H9 (cell line): Measurements from ENCODE around the gene OXA1L. TPM values are rescaled to one million over a fixed set of nuclear protein-coding genes. Genes with fewer than 3 reads are reported as not detected.
A peak's percentile ranks its signal among the peaks of the same experiment; 100 is the strongest.

Source experiments
- DNase-seq: peaks from one replicate; pipeline ENCODE4 v3.0.0-alpha.2; 2017
- H2AFZ ChIP-seq: one replicate; pipeline ENCODE4 v1.6.1; 2013; ENCODE audit warnings: mild to moderate bottlenecking, low read length, control low read depth, moderate library complexity
- H2AK5ac ChIP-seq: 2 replicates; pipeline ENCODE4 v1.6.1; 2013; ENCODE audit warnings: low read length, control low read depth, mixed read lengths; ENCODE audit not compliant: insufficient read length
- H2BK120ac ChIP-seq: one replicate; pipeline ENCODE4 v1.6.1; 2013; ENCODE audit warnings: low read depth, mild to moderate bottlenecking, low read length, control low read depth, inconsistent platforms; ENCODE audit not compliant: poor library complexity, severe bottlenecking
- H2BK12ac ChIP-seq: 2 replicates; pipeline ENCODE4 v1.6.1; 2013; ENCODE audit warnings: low read length, control low read depth, mixed read lengths, low read depth; ENCODE audit not compliant: insufficient read length
- H2BK15ac ChIP-seq: 2 replicates; pipeline ENCODE4 v1.6.1; 2013; ENCODE audit warnings: low read depth, low read length, control low read depth
- H2BK20ac ChIP-seq: one replicate; pipeline ENCODE4 v1.6.1; 2013; ENCODE audit warnings: low read depth, mild to moderate bottlenecking, low read length, control low read depth, inconsistent platforms; ENCODE audit not compliant: poor library complexity, severe bottlenecking
- H2BK5ac ChIP-seq: 2 replicates; pipeline ENCODE4 v1.6.1; 2013; ENCODE audit warnings: low read length, control low read depth, mixed read lengths; ENCODE audit not compliant: insufficient read length
- H3K14ac ChIP-seq: 2 replicates; pipeline ENCODE4 v1.6.1; 2013; ENCODE audit warnings: low read length, control low read depth; ENCODE audit not compliant: insufficient read depth
- H3K18ac ChIP-seq: 2 replicates; pipeline ENCODE4 v1.6.1; 2013; ENCODE audit warnings: low read depth, mild to moderate bottlenecking, mixed read lengths, low read length, control low read depth; ENCODE audit not compliant: insufficient read length
- H3K23ac ChIP-seq: 2 replicates; pipeline ENCODE4 v1.6.1; 2013; ENCODE audit warnings: low read length, control low read depth, mixed read lengths, low read depth; ENCODE audit not compliant: insufficient read length
- H3K23me2 ChIP-seq: 2 replicates; pipeline ENCODE4 v1.6.1; 2013; ENCODE audit warnings: low read depth, mild to moderate bottlenecking, mixed read lengths, low read length, control low read depth; ENCODE audit not compliant: insufficient read length, poor library complexity, severe bottlenecking
- H3K27ac ChIP-seq: 2 replicates; pipeline ENCODE4 v1.5.1; 2013; ENCODE audit warnings: low read length, control low read depth, mixed read lengths, low read depth; ENCODE audit not compliant: insufficient read length
- H3K27me3 ChIP-seq: 2 replicates; pipeline ENCODE4 v1.6.1; 2013; ENCODE audit warnings: low read length, control low read depth, inconsistent platforms; ENCODE audit not compliant: insufficient read depth
- H3K4ac ChIP-seq: 2 replicates; pipeline ENCODE4 v1.6.1; 2013; ENCODE audit warnings: low read depth, mild to moderate bottlenecking, control low read depth, inconsistent platforms, low read length, moderate library complexity
- H3K4me1 ChIP-seq: 2 replicates; pipeline ENCODE4 v1.6.1; 2013; ENCODE audit warnings: low read length, control low read depth, inconsistent platforms; ENCODE audit not compliant: insufficient read depth
- H3K4me2 ChIP-seq: 2 replicates; pipeline ENCODE4 v1.6.1; 2013; ENCODE audit warnings: low read length, control low read depth, mixed read lengths; ENCODE audit not compliant: insufficient read length, insufficient read depth
- H3K56ac ChIP-seq: 2 replicates; pipeline ENCODE4 v1.6.1; 2013; ENCODE audit warnings: low read depth, mild to moderate bottlenecking, mixed read lengths, low read length, control low read depth; ENCODE audit not compliant: insufficient read length
- H3K79me1 ChIP-seq: 2 replicates; pipeline ENCODE4 v1.6.1; 2013; ENCODE audit warnings: low read depth, mild to moderate bottlenecking, moderate library complexity, low read length, control low read depth, inconsistent platforms; ENCODE audit not compliant: insufficient read depth, poor library complexity, severe bottlenecking
- H3K79me2 ChIP-seq: 2 replicates; pipeline ENCODE4 v1.6.1; 2013; ENCODE audit warnings: low read length, control low read depth, inconsistent platforms; ENCODE audit not compliant: insufficient read depth
- H3K9ac ChIP-seq: 2 replicates; pipeline ENCODE4 v1.6.1; 2013; ENCODE audit warnings: low read length, control low read depth, mixed read lengths; ENCODE audit not compliant: insufficient read length; ENCODE audit errors: extremely low read depth
- H3K9me3 ChIP-seq: one replicate; pipeline ENCODE4 v1.6.1; 2013; ENCODE audit warnings: low read depth, low read length, inconsistent platforms; ENCODE audit not compliant: control insufficient read depth
- H3T11ph ChIP-seq: one replicate; pipeline ENCODE4 v1.6.1; 2013; ENCODE audit warnings: mild to moderate bottlenecking, low read length, control low read depth, inconsistent platforms
- H4K20me1 ChIP-seq: one replicate; pipeline ENCODE4 v1.6.1; 2013; ENCODE audit not compliant: control insufficient read depth, insufficient read length, insufficient read depth
- H4K5ac ChIP-seq: 2 replicates; pipeline ENCODE4 v1.6.1; 2013; ENCODE audit warnings: low read depth, mild to moderate bottlenecking, mixed read lengths, low read length, control low read depth; ENCODE audit not compliant: insufficient read length
- H4K8ac ChIP-seq: replicated peaks from 2 replicates; pipeline ENCODE4 v1.6.1; 2013; ENCODE audit warnings: low read length, control low read depth, mixed read lengths, low read depth; ENCODE audit not compliant: insufficient read length
- H4K91ac ChIP-seq: 2 replicates; pipeline ENCODE4 v1.6.1; 2013; ENCODE audit warnings: low read depth, mild to moderate bottlenecking, moderate library complexity, mixed read lengths, low read length, control low read depth; ENCODE audit not compliant: insufficient read length
- H3K27ac Mint-ChIP-seq, 3 experiments: 2 replicates in 2 of 3; 3 replicates in 1 of 3; pipeline ENCODE4 v1.8.0; 2020 to 2021; ENCODE audit warnings: mixed read lengths in 3 of 3, mild to moderate bottlenecking in 1 of 3, moderate library complexity in 1 of 3
- H3K27me3 Mint-ChIP-seq: 2 replicates; pipeline ENCODE4 v1.8.0; 2021; ENCODE audit warnings: low read depth, mild to moderate bottlenecking, moderate library complexity, mixed read lengths
- H3K36me3 Mint-ChIP-seq, 3 experiments: 2 replicates in 2 of 3; 3 replicates in 1 of 3; pipeline ENCODE4 v1.8.0; 2020 to 2021; ENCODE audit warnings: low read depth in 3 of 3, mixed read lengths in 3 of 3; ENCODE audit not compliant: insufficient read depth in 1 of 3
- H3K4me1 Mint-ChIP-seq, 2 experiments: 2 replicates each; pipeline ENCODE4 v1.8.0; 2020; ENCODE audit warnings: mixed read lengths in 2 of 2
- H3K4me3 Mint-ChIP-seq, 2 experiments: 2 replicates in 1 of 2; 3 replicates in 1 of 2; pipeline ENCODE4 v1.8.0; 2020 to 2021; ENCODE audit warnings: mild to moderate bottlenecking in 2 of 2, mixed read lengths in 2 of 2, moderate library complexity in 1 of 2
- H3K9me3 Mint-ChIP-seq, 2 experiments: 2 replicates in 1 of 2; 3 replicates in 1 of 2; pipeline ENCODE4 v1.8.0; 2020; ENCODE audit warnings: mild to moderate bottlenecking in 2 of 2, mixed read lengths in 2 of 2, moderate library complexity in 1 of 2
- WGBS: extraction: QIAGEN DNeasy Blood & Tissue Kit; methylation state at CpG from one replicate; pipeline ENCODE4 v1.1.7; 2013; ENCODE audit warnings: missing lambda C conversion rate, low lambda C conversion rate, mixed read lengths; ENCODE audit not compliant: insufficient read length; ENCODE audit errors: extremely low coverage; 5-methylcytosine and 5-hydroxymethylcytosine counted together
- total RNA-seq: library from RNA; stranded (reverse); gene quantifications from 2 replicates; pipeline ENCODE4 v1.2.1, GENCODE V29; 2021
- TF ChIP-seq, protein P1 (sequence below): fragments of 200-600 bp; sonication (generic); conservative IDR thresholded peaks from 3 replicates; pipeline ENCODE4 v1.8.0; 2021; ENCODE audit warnings: antibody characterized with exemption, mild to moderate bottlenecking

The OXA1L gene
- total RNA-seq, 1 experiment from 2014 or later: 128 TPM

DNA sequence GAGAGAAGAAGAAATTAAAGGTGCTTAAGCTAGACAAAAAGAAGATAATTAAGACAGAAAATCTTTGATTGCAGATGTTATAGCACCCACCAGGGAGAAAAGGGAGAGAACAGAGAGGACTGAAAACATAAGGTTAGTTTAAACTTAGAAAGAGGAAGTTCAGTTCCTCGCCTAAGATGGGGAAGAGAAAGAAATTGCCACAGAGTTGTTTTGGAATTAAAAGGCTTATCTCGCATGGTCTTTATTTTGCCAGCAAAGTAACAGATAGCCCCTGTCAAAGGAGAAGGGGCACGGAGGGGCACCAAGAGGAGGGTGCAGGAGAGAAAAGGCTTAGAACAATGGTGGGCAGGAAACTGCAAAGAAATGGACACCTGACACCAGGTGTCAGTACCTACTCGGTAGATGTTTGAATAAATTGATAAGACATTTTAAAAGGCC lies 17.8 kb upstream of the OXA1L start:
- no peak overlapping the region for H2BK120ac ChIP-seq
- H3K4me1 Mint-ChIP-seq: peaks cover 7 to 9% of the 10 kb centered on the region in 2 experiments
- no peaks in the 10 kb centered on the region for H3K4me1 ChIP-seq
- no peak overlapping the region for H2AFZ ChIP-seq
- H3K23ac ChIP-seq: no peak overlapping the region
- TF ChIP-seq, protein P1, sequence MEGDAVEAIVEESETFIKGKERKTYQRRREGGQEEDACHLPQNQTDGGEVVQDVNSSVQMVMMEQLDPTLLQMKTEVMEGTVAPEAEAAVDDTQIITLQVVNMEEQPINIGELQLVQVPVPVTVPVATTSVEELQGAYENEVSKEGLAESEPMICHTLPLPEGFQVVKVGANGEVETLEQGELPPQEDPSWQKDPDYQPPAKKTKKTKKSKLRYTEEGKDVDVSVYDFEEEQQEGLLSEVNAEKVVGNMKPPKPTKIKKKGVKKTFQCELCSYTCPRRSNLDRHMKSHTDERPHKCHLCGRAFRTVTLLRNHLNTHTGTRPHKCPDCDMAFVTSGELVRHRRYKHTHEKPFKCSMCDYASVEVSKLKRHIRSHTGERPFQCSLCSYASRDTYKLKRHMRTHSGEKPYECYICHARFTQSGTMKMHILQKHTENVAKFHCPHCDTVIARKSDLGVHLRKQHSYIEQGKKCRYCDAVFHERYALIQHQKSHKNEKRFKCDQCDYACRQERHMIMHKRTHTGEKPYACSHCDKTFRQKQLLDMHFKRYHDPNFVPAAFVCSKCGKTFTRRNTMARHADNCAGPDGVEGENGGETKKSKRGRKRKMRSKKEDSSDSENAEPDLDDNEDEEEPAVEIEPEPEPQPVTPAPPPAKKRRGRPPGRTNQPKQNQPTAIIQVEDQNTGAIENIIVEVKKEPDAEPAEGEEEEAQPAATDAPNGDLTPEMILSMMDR: no peak
- no peak overlapping the region for H4K91ac ChIP-seq
- no CpG with 5 or more reads among the region's 4 CpGs for WGBS
- H3K79me1 ChIP-seq: no peaks in the 10 kb centered on the region
- no peaks in the 10 kb centered on the region for H3K79me2 ChIP-seq
- H3K36me3 Mint-ChIP-seq: no peaks in the 10 kb centered on the region
- H2BK15ac ChIP-seq: no peak overlapping the region
- no peak overlapping the region for H3K18ac ChIP-seq
- H3T11ph ChIP-seq: no peak overlapping the region
- H3K4ac ChIP-seq: no peak overlapping the region
- no peaks in the 10 kb centered on the region for H3K27me3 ChIP-seq
- no peak overlapping the region for H4K5ac ChIP-seq
- H3K56ac ChIP-seq: no peak overlapping the region
- no peak overlapping the region for H3K14ac ChIP-seq
- no peak overlapping the region for H2BK5ac ChIP-seq
- H2AK5ac ChIP-seq: no peak overlapping the region
- H3K23me2 ChIP-seq: no peaks in the 10 kb centered on the region
- H3K27ac Mint-ChIP-seq: peak overlapping the region in 1 of 3 experiments; percentile 5; a peak in 2 of 7 replicates
- H4K20me1 ChIP-seq: no peaks in the 10 kb centered on the region
- H4K8ac ChIP-seq: no peak overlapping the region
- H3K27ac ChIP-seq: no peak overlapping the region
- H3K4me3 Mint-ChIP-seq: no peak overlapping the region
- no peak for DNase-seq
- H2BK20ac ChIP-seq: no peak overlapping the region
- H3K9me3 Mint-ChIP-seq: no peaks in the 10 kb centered on the region
- H3K9me3 ChIP-seq: no peaks in the 10 kb centered on the region
- no peak overlapping the region for H3K4me2 ChIP-seq
- H3K27me3 Mint-ChIP-seq: peaks cover 1% of the 10 kb centered on the region; the same call in 1 of the 2 replicates
- no peak overlapping the region for H2BK12ac ChIP-seq
- H3K9ac ChIP-seq: no peak overlapping the region
